HUES48 (cell line): ENCODE data around the gene IL23R.

ENCODE experiments used
- H3K27ac ChIP-seq: one replicate; pipeline ENCODE4 v1.7.0; 2013; ENCODE audit warnings: low read depth, low read length, inconsistent platforms
- H3K27me3 ChIP-seq: 2 replicates; pipeline ENCODE4 v1.6.1; 2013; ENCODE audit warnings: mild to moderate bottlenecking, low read length; ENCODE audit not compliant: control insufficient read depth, insufficient read depth
- H3K36me3 ChIP-seq: 2 replicates; pipeline ENCODE4 v1.6.1; 2013; ENCODE audit warnings: low read length; ENCODE audit not compliant: control insufficient read depth, insufficient read depth
- H3K4me1 ChIP-seq: 2 replicates; pipeline ENCODE4 v1.6.1; 2013; ENCODE audit warnings: mild to moderate bottlenecking, low read length; ENCODE audit not compliant: control insufficient read depth, insufficient read depth
- H3K4me3 ChIP-seq: 2 replicates; pipeline ENCODE4 v1.5.1; 2013; ENCODE audit warnings: mild to moderate bottlenecking, low read depth, low read length
- H3K9ac ChIP-seq: 2 replicates; pipeline ENCODE4 v1.6.1; 2013; ENCODE audit warnings: mild to moderate bottlenecking, low read depth, low read length, moderate library complexity
- H3K9me3 ChIP-seq: 2 replicates; pipeline ENCODE4 v1.6.1; 2013; ENCODE audit warnings: low read length; ENCODE audit not compliant: control insufficient read depth, insufficient read depth

Gene IL23R

GRCh38 chr1:67214420-67215174 is 48.3 kb downstream of the IL23R start:
- Histone ChIP-seq H3K9me3 (no peaks in the 10 kb centered on the region), H3K27ac (no peak overlapping the region), H3K4me3 (no peak overlapping the region), H3K9ac (no peak overlapping the region), H3K4me1 (0 out of 2 replicates have a peak, but pooled peaks cover 3% of the 10 kb centered on the region), H3K36me3 (no peaks in the 10 kb centered on the region), H3K27me3 (no peaks in the 10 kb centered on the region)

- Histone ChIP-seq H3K4me3 (no peak overlapping the region), H3K9ac (no peak overlapping the region)
Measured at GRCh38 chr1:67216401-67216800, 50.1 kb downstream of the IL23R start.

GRCh38 chr1:67217417-67217816 is 51.2 kb downstream of the IL23R start:
- H3K9ac ChIP-seq: no peak overlapping the region

More at GRCh38 chr1:67216401-67216800, 50.1 kb downstream of the IL23R start:
- Histone ChIP-seq H3K36me3 (no peaks in the 10 kb centered on the region), H3K4me1 (0 out of 2 replicates have a peak, but pooled peaks cover 3% of the 10 kb centered on the region), H3K9me3 (no peaks in the 10 kb centered on the region), H3K27ac (no peak overlapping the region), H3K27me3 (no peaks in the 10 kb centered on the region)

GRCh38 chr1:67217938-67218337 is 51.7 kb downstream of the IL23R start:
- Histone ChIP-seq H3K27me3 (no peaks in the 10 kb centered on the region), H3K4me3 (no peak overlapping the region), H3K9me3 (no peaks in the 10 kb centered on the region), H3K27ac (no peak overlapping the region), H3K36me3 (no peaks in the 10 kb centered on the region), H3K4me1 (0 out of 2 replicates have a peak, but pooled peaks cover 3% of the 10 kb centered on the region), H3K9ac (no peak overlapping the region)

More at GRCh38 chr1:67217417-67217816, 51.2 kb downstream of the IL23R start:
- H3K27me3 ChIP-seq: no peaks in the 10 kb centered on the region
- no peaks in the 10 kb centered on the region for H3K36me3 ChIP-seq
- H3K9me3 ChIP-seq: no peaks in the 10 kb centered on the region
- H3K27ac ChIP-seq: no peak overlapping the region
- 0 out of 2 replicates have a peak, but pooled peaks cover 3% of the 10 kb centered on the region for H3K4me1 ChIP-seq
- no peak overlapping the region for H3K4me3 ChIP-seq

GRCh38 chr1:67224856-67225255 is 58.6 kb downstream of the IL23R start:
- Histone ChIP-seq H3K4me1 (peaks cover 16% of the 10 kb centered on the region), H3K9me3 (no peaks in the 10 kb centered on the region), H3K9ac (no peak overlapping the region), H3K36me3 (no peaks in the 10 kb centered on the region), H3K27me3 (no peaks in the 10 kb centered on the region), H3K4me3 (no peak overlapping the region), H3K27ac (no peak overlapping the region)

- H3K36me3 ChIP-seq: no peaks in the 10 kb centered on the region
Measured at GRCh38 chr1:67226688-67227087, 60.4 kb downstream of the IL23R start.

GRCh38 chr1:67227196-67227595 is 60.9 kb downstream of the IL23R start:
- Histone ChIP-seq H3K27me3 (no peaks in the 10 kb centered on the region), H3K4me1 (peaks cover 16% of the 10 kb centered on the region), H3K9ac (no peak overlapping the region), H3K27ac (no peak overlapping the region), H3K4me3 (no peak overlapping the region), H3K9me3 (no peaks in the 10 kb centered on the region), H3K36me3 (no peaks in the 10 kb centered on the region)

More at GRCh38 chr1:67226688-67227087, 60.4 kb downstream of the IL23R start:
- H3K4me1 ChIP-seq: peaks cover 16% of the 10 kb centered on the region
- H3K9me3 ChIP-seq: no peaks in the 10 kb centered on the region
- H3K4me3 ChIP-seq: no peak overlapping the region
- H3K9ac ChIP-seq: no peak overlapping the region
- no peak overlapping the region for H3K27ac ChIP-seq
- H3K27me3 ChIP-seq: no peaks in the 10 kb centered on the region

GRCh38 chr1:67228791-67229190 is 62.5 kb downstream of the IL23R start:
- no peaks in the 10 kb centered on the region for H3K36me3 ChIP-seq

GRCh38 chr1:67230539-67230938 is 64.3 kb downstream of the IL23R start:
- H3K27ac ChIP-seq: no peak overlapping the region
- no peaks in the 10 kb centered on the region for H3K27me3 ChIP-seq
- no peak overlapping the region for H3K9ac ChIP-seq
- H3K4me1 ChIP-seq: no peaks in the 10 kb centered on the region
- H3K36me3 ChIP-seq: no peaks in the 10 kb centered on the region
- no peaks in the 10 kb centered on the region for H3K9me3 ChIP-seq
- H3K4me3 ChIP-seq: no peak overlapping the region

More at GRCh38 chr1:67228791-67229190, 62.5 kb downstream of the IL23R start:
- Histone ChIP-seq H3K9ac (no peak overlapping the region), H3K27me3 (no peaks in the 10 kb centered on the region), H3K27ac (no peak overlapping the region), H3K9me3 (no peaks in the 10 kb centered on the region), H3K4me1 (peaks cover 14% of the 10 kb centered on the region), H3K4me3 (no peak overlapping the region)

- Histone ChIP-seq H3K27me3 (no peaks in the 10 kb centered on the region), H3K9me3 (no peaks in the 10 kb centered on the region), H3K9ac (no peak overlapping the region), H3K4me3 (no peak overlapping the region), H3K36me3 (no peaks in the 10 kb centered on the region), H3K4me1 (no peaks in the 10 kb centered on the region), H3K27ac (no peak overlapping the region)
Measured at GRCh38 chr1:67236277-67236676, 70.0 kb downstream of the IL23R start.

- no peak overlapping the region for H3K4me3 ChIP-seq
- H3K9me3 ChIP-seq: no peaks in the 10 kb centered on the region
- no peak overlapping the region for H3K9ac ChIP-seq
- no peaks in the 10 kb centered on the region for H3K36me3 ChIP-seq
- H3K27me3 ChIP-seq: no peaks in the 10 kb centered on the region
- no peak overlapping the region for H3K27ac ChIP-seq
- no peaks in the 10 kb centered on the region for H3K4me1 ChIP-seq
Measured at GRCh38 chr1:67239738-67240137, 73.5 kb downstream of the IL23R start.
